GM12892 (cell line): Measurements from ENCODE around the gene ADGRG6.

Experiments used
- DNase-seq: peaks from one replicate; pipeline ENCODE4 v3.0.0; 2011; ENCODE audit not compliant: insufficient read length
- FAIRE-seq: peaks from 2 replicates; lab custom pipeline; 2011; peaks lifted over from hg19 to GRCh38; lab: Jason Lieb, UNC
- POLR2A ChIP-seq: IDR thresholded peaks from 2 replicates; pipeline ENCODE4 v1.6.1; 2011; ENCODE audit warnings: low read depth, low read length, control low read depth
- POLR2AphosphoS5 ChIP-seq: IDR thresholded peaks from 2 replicates; pipeline ENCODE4 v1.6.1; 2011; ENCODE audit warnings: low read depth, low read length, control low read depth
- TAF1 ChIP-seq: IDR thresholded peaks from 2 replicates; pipeline ENCODE4 v1.6.1; 2011; ENCODE audit warnings: low read depth, mild to moderate bottlenecking, control low read depth, low read length, borderline replicate concordance

Gene ADGRG6

DNA sequence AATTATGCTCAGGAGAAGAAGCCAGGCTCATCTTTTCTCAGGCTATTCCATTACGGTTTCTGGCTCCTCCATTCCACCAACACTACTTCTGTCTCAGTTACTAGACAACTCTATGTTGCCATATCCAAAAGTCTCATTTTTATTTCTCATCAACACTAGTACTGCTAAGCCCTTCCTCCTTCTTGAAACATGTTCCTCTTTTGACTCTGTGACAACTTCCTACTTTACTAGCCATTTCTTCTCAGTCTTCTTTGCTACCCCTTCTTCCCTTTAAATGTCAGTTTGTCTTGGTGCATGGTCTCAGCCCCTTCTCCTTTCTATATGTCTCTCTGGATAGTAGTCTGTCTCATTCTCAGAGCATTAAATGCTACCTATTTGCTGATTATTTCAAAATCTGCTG is 7.1 kb upstream of the ADGRG6 start:
- FAIRE-seq (no peak), DNase-seq (no peak)
- no peak for TF ChIP-seq POLR2AphosphoS5
- TF ChIP-seq TAF1 = no peak
- no peak for TF ChIP-seq POLR2A

DNA sequence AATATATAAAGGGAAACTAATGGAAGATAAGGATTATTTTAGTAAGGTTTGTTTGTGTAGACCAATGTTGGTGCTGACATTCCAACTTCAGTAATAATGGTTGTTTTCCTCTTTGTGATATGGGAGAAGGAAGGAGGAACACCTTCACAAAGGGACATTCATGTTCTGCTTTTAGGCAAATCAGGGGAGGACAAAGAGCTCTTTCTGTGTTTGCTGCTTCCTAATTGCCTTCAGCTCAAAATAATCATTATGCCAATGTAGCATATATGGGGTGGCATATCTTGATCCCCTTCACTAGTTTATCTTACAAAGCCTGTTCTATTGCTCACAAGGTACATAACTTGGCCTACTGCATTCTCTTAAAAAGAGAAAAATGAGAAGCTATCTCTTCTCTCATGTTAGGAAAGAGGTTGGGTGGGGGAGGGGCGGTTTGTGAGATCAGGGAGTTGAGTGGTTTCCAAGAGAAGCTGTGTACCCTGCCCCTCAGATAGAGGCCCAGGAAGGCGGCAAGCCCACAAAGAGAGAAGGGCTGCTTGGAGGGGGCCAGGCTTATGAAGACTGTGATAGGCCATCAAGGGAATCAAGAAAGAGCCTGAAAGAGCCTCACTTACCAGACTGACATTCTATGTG is 4.7 kb upstream of the ADGRG6 start:
- FAIRE-seq = no peak
- no peak for TF ChIP-seq TAF1
- DNase-seq = no peak

- no peak for FAIRE-seq
- no peak for DNase-seq
- TF ChIP-seq POLR2A (no peak), TAF1 (no peak), POLR2AphosphoS5 (no peak)
These were observed 4.2 kb upstream of the ADGRG6 start for GRCh38 chr6:142297605-142297995.

DNA sequence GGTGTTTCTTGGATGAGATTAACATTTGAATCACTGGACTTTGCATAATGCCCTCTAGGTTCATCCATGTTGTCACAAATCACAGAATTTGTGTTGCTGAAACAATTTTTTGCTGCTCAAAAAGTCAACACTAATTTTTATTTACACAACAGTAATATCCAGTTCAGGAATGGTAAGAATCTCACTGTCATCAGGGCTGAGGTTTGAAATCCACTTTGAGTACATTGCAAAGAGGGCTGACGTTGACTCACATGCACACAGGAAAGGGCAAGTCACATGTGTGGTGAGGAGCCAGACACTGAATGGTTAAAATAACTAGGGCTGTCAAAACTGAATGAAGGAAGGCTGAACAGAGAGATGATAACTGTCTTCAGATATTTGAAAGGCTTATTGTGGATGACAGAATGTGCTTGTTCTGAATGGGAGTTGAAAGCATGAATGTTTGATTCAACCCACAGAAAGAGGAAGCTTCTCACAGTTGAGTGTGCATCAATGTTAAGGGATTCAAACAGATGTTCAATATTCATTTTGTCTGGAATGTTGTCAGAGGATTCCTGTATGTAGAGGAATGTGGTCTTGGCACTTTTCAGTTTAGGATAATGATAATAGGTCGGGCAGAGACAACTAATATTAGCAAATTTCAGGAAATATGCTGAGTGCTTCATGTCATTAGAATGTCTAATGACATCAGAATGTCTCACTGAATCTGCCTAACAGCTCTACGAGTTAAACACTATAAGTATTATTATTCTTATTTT is 3.6 kb upstream of the ADGRG6 start:
- FAIRE-seq (no peak), DNase-seq (no peak)
- no peak for TF ChIP-seq POLR2AphosphoS5
- no peak for TF ChIP-seq POLR2A
- TF ChIP-seq TAF1 = no peak

GRCh38 chr6:142300302-142300701 is 1.5 kb upstream of the ADGRG6 start:
- TF ChIP-seq TAF1 (no peak), POLR2A (no peak), POLR2AphosphoS5 (no peak)
- DNase-seq (no peak), FAIRE-seq (no peak)

DNA sequence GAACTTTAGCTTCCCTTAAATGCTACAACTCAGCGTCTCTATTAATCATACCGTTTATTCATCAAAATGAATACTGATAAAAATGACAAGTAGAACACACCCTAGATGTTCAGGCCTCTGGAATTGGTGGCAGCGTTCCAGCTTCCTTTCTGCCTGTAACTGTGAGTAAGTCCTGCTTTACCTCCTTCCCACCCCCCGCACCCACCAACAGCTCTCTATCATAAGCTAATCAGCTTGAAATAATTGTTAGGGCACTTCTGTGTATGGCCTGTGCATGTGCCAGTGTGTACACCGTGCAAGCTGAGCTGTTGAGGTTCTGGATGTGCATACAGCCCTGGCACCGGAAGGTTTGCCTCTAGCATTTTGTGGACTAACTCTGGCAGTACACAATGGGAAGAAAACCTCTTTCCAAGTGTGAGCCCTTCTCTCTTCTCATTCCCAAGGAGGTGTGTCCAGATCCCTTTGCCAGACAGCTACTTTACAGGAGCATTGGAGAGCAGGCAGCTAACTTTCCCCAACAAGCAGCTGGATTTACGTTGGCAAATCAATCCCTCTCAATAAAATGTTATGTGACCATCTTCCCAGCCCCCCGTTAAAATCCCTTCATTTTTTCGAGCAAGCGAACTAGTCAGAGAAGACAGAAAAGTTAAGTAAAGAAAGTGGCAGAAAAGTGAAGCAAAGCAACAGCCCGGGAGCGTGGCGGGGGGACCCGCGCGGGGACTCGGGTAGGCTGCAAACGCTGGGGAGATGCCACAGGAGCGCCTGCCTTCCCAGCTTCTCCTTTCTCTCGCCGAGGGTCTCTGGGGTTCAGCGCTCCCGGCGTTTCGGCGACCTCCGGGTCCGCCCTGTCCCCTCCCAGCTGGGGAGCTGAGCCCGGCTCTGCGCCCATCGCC is 803 bp upstream of the ADGRG6 start:
- no peak for TF ChIP-seq TAF1
- no peak for TF ChIP-seq POLR2AphosphoS5
- no peak for TF ChIP-seq POLR2A
- DNase-seq (no peak), FAIRE-seq (no peak)

DNA sequence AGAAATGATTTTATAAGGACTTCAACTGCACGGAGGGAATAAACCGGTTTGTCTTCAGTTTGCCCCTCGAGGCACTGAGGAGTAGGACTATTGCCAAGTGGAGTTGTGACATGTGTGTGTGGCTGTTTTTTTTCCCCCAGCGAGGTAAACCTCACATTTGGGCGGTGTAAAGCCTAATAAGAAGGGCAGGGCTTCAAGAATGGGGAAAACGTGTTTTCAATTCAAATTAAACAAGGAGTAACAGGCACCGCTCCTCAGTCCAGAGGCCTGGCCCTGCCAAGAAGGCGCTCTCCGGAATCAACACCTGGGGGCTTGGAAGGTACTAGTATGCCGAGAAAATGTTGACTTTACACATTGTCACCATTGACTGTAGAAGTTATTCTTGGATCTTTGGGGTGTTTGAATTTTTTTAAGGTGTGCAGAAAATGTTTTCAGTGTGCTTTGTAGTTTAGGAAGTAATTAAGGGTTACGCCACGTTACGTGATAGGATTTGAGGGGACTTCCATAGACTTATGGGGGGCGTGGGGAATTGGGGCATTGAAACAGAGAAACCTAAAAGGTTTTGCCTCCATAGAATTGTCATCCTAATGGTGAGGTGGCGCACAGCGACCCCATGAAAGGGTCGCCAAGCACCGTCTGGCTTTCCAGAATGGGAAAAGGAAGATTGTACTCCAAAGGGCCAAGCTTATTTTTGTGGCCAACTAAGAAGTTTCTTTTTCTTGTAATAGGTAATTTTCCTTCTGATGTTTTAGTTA is 791 bp downstream of the ADGRG6 start:
- DNase-seq (no peak), FAIRE-seq (no peak)
- no peak for TF ChIP-seq POLR2AphosphoS5
- TF ChIP-seq POLR2A = no peak
- TF ChIP-seq TAF1 = no peak

GRCh38 chr6:142303176-142303533 is 1.3 kb downstream of the ADGRG6 start:
- FAIRE-seq (no peak), DNase-seq (no peak)
- no peak for TF ChIP-seq TAF1
- TF ChIP-seq POLR2AphosphoS5 = no peak
- no peak for TF ChIP-seq POLR2A

- no peak for FAIRE-seq
- TF ChIP-seq TAF1 = no peak
- TF ChIP-seq POLR2AphosphoS5 = no peak
- no peak for TF ChIP-seq POLR2A
These were observed 2.4 kb downstream of the ADGRG6 start for GRCh38 chr6:142304241-142304640.

DNA sequence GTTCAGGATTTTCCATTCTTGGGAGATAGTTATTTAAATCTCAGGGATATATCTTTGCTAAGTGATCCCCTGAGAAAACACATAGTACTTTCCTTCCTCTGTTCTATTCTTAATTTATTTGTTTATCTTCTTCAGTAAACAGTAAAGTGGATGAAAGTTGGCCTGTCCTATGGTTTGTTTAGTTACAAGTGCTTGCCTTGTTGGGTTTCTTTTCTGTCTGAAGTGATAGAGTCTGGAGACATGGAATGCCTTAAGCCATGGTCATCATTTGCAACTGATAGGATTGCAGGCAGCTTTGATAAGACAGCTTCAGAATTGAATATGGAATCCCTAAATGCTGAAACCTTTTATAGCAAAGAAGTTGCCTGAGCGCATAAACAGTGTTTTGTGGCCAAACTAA is 4.9 kb downstream of the ADGRG6 start:
- FAIRE-seq (no peak), DNase-seq (no peak)
- TF ChIP-seq POLR2AphosphoS5 = no peak
- TF ChIP-seq TAF1 = no peak
- TF ChIP-seq POLR2A = no peak

More at GRCh38 chr6:142304241-142304640, 2.4 kb downstream of the ADGRG6 start:
- no peak for DNase-seq
